Measurements from ENCODE around the gene SLC35F4.

Gene SLC35F4

DNA sequence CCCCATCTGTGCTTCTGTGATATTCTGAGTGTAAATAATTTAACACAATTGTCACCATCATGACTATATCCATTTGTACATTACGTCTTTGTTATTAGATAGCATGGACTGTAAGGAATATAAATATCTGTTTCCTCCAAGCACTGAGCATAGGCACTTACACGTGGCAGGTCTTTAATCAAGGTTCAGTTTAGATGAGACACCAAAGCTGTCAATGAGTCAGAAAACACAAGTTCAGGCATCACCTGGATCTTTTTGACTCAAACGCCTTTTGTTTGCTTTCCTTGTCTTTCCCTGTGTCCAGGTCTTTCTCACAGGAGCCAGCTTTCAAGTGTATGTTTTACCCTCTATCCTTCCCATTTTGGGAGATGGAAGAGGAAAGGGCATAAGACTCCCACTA is 209.0 kb downstream of the SLC35F4 start:
- Histone ChIP-seq H3K4me1 (ENCODE audit: control insufficient read depth in 1 of 2, insufficient read depth in 1 of 2, low read depth in 1 of 2, low read length in 1 of 2) (no peaks in the 10 kb centered on the region), H3K27ac (no peak overlapping the region), H3K36me3 (no peaks in the 10 kb centered on the region), H3K4me3 (ENCODE audit: low read depth in 1 of 2, low read length in 1 of 2) (no peak overlapping the region), H3K27me3 (no peaks in the 10 kb centered on the region), H3K9me3 (no peaks in the 10 kb centered on the region)
- TF ChIP-seq, protein P1, sequence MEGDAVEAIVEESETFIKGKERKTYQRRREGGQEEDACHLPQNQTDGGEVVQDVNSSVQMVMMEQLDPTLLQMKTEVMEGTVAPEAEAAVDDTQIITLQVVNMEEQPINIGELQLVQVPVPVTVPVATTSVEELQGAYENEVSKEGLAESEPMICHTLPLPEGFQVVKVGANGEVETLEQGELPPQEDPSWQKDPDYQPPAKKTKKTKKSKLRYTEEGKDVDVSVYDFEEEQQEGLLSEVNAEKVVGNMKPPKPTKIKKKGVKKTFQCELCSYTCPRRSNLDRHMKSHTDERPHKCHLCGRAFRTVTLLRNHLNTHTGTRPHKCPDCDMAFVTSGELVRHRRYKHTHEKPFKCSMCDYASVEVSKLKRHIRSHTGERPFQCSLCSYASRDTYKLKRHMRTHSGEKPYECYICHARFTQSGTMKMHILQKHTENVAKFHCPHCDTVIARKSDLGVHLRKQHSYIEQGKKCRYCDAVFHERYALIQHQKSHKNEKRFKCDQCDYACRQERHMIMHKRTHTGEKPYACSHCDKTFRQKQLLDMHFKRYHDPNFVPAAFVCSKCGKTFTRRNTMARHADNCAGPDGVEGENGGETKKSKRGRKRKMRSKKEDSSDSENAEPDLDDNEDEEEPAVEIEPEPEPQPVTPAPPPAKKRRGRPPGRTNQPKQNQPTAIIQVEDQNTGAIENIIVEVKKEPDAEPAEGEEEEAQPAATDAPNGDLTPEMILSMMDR (IDR thresholded peaks at IDR 0.05) = no peak

DNA sequence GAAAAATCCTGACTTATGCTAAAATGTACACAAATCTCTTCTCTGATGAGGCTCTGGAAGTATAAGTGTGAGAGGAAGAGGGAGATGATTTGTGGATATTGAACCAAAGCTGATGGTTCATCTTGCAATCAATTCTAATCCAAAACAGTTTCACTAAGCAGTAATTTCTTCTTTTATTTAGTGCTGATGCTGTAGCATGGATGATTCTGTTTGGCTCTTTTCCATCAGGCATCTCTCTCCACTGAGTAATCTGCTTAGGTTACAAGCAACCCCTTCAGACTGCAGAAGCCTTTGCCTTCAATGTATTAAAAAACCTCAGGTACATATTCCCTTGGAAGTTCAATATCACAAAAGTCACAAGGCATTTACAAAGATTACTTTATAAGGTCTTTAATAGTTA is 213.1 kb downstream of the SLC35F4 start:
- H3K4me1 ChIP-seq (ENCODE audit: control insufficient read depth in 1 of 2, insufficient read depth in 1 of 2, low read depth in 1 of 2, low read length in 1 of 2) = no peaks in the 10 kb centered on the region
- H3K27ac ChIP-seq = no peak overlapping the region
- H3K9me3 ChIP-seq = no peaks in the 10 kb centered on the region
- no peak overlapping the region for H3K4me3 ChIP-seq (ENCODE audit: low read depth in 1 of 2, low read length in 1 of 2)
- no peaks in the 10 kb centered on the region for H3K36me3 ChIP-seq
- TF ChIP-seq, protein P1 (IDR thresholded peaks at IDR 0.05) = no peak
- H3K27me3 ChIP-seq = no peaks in the 10 kb centered on the region

DNA sequence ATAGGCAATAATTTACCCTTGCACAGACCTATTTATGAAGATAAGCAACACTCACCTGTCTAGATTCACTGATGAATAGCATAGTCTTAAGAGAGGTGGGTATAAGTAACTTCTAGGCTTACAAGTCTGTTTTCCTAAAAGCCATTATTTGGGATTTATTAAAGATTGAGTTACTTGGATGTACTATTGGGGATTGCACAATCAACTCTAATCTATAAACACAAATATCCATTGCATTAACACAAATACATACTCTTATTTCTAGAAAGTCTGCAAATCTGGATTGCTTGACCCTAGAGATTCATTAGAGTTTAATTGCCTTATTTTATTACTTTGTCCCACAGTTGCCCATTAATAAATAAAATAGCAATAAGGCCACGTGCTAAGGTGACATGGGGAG is 224.1 kb downstream of the SLC35F4 start:
- H3K4me3 ChIP-seq (ENCODE audit: low read depth in 1 of 2, low read length in 1 of 2) = no peak overlapping the region
- no peaks in the 10 kb centered on the region for H3K9me3 ChIP-seq
- no peaks in the 10 kb centered on the region for H3K27me3 ChIP-seq
- H3K36me3 ChIP-seq = no peaks in the 10 kb centered on the region
- H3K27ac ChIP-seq = no peak overlapping the region
- H3K4me1 ChIP-seq (ENCODE audit: control insufficient read depth in 1 of 2, insufficient read depth in 1 of 2, low read depth in 1 of 2, low read length in 1 of 2) = no peaks in the 10 kb centered on the region
- TF ChIP-seq, protein P1 (IDR thresholded peaks at IDR 0.05) = no peak

DNA sequence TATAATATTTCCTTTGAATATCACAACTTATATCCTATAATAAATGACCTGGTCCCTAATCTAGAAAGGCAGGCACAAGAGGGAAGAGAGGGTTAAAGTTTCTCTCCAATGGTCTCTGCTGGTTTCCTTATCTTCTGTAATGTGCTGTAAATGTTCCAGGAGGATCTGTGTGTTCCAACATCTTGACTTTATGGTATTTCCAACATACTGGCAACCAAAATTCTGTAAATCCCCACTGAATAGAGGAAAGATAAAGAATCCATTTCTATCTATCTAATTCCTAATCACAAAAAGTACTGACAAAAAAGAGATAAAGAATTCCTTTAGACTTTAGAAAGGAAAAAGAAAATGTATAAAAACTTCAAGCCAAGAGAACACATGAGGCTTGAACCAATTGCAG is 225.9 kb downstream of the SLC35F4 start:
- no peaks in the 10 kb centered on the region for H3K9me3 ChIP-seq
- H3K4me3 ChIP-seq (ENCODE audit: low read depth in 1 of 2, low read length in 1 of 2) = no peak overlapping the region
- no peaks in the 10 kb centered on the region for H3K4me1 ChIP-seq (ENCODE audit: control insufficient read depth in 1 of 2, insufficient read depth in 1 of 2, low read depth in 1 of 2, low read length in 1 of 2)
- no peak overlapping the region for H3K27ac ChIP-seq
- TF ChIP-seq, protein P1 (IDR thresholded peaks at IDR 0.05) = no peak
- no peaks in the 10 kb centered on the region for H3K36me3 ChIP-seq
- H3K27me3 ChIP-seq = no peaks in the 10 kb centered on the region

DNA sequence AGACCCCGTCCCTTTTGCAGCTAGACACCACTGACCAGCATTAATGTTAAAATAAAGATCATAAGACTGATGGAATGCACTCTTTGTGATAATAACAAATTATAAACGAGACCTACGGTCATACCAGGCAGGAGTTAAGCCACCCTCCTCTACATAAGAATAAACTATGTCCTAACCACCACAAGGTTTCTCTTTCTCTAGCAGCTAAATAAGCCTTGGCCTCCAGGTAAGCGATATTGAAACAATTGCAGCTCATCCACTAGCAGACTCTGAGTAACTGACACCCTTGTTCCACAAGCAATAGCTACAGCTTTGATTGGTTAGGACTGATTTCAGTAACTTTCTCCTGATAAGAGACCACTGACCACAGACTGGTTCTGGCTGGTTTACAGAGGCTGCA is 228.0 kb downstream of the SLC35F4 start:
- no peaks in the 10 kb centered on the region for H3K4me1 ChIP-seq (ENCODE audit: control insufficient read depth in 1 of 2, insufficient read depth in 1 of 2, low read depth in 1 of 2, low read length in 1 of 2)
- H3K4me3 ChIP-seq (ENCODE audit: low read depth in 1 of 2, low read length in 1 of 2) = no peak overlapping the region
- TF ChIP-seq, protein P1 (IDR thresholded peaks at IDR 0.05) = no peak
- H3K27ac ChIP-seq = no peak overlapping the region
- no peaks in the 10 kb centered on the region for H3K36me3 ChIP-seq
- H3K9me3 ChIP-seq = no peaks in the 10 kb centered on the region
- H3K27me3 ChIP-seq = no peaks in the 10 kb centered on the region

DNA sequence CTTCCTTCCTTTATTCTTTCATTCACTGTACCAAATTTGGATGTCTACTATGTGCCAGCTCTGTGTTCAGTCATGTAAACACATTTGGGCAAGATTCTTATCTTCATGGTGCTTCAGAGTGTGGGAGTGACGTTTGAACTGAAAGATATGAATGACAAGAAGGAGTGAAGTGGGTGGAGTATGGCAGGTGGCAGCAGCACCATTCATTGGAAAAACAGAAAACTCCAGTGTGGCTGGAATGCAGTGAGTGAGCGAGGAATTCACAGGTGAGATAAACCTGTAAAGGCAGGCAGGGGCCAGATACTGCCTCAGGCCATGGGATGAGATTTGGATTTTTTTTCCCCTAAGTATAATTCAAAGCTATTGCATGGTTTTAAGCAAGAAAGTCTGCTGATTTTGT is 231.6 kb downstream of the SLC35F4 start:
- Histone ChIP-seq H3K27me3 (no peaks in the 10 kb centered on the region), H3K36me3 (no peaks in the 10 kb centered on the region), H3K9me3 (no peaks in the 10 kb centered on the region), H3K27ac (no peak overlapping the region), H3K4me1 (ENCODE audit: control insufficient read depth in 1 of 2, insufficient read depth in 1 of 2, low read depth in 1 of 2, low read length in 1 of 2) (no peaks in the 10 kb centered on the region), H3K4me3 (ENCODE audit: low read depth in 1 of 2, low read length in 1 of 2) (no peak overlapping the region)
- TF ChIP-seq, protein P1 (IDR thresholded peaks at IDR 0.05) = no peak

Data from neutrophil (primary cell).